GM21367 (cell line): Measurements from ENCODE around the gene FBXW8.

ENCODE experiments used
- ATAC-seq: cut with Tn5 transposase; IDR thresholded peaks from one replicate; pipeline ENCODE4 v1.9.1; 2021; ENCODE audit not compliant: unreplicated experiment

The FBXW8 gene

GRCh38 chr12:117069926-117070900 is 159.5 kb downstream of the FBXW8 start:
- no peak for ATAC-seq

GRCh38 chr12:117071009-117071408 is 160.3 kb downstream of the FBXW8 start:
- no peak for ATAC-seq

- no peak for ATAC-seq
Measured at GRCh38 chr12:117072106-117072505, 161.4 kb downstream of the FBXW8 start.

- ATAC-seq: no peak
Measured at GRCh38 chr12:117072736-117073490, 162.2 kb downstream of the FBXW8 start.

- ATAC-seq: no peak
Measured at GRCh38 chr12:117073611-117074010, 162.9 kb downstream of the FBXW8 start.

- ATAC-seq: no peak
Measured at GRCh38 chr12:117076410-117077372, 165.9 kb downstream of the FBXW8 start.

- no peak for ATAC-seq
Measured at GRCh38 chr12:117079487-117079886, 168.7 kb downstream of the FBXW8 start.

- no peak for ATAC-seq
Measured at GRCh38 chr12:117080661-117081144, 170.0 kb downstream of the FBXW8 start.
